NT2/D1 (cell line): ENCODE measurements around the gene SORL1.

Experiments
- YY1 ChIP-seq: IDR thresholded peaks from 2 replicates; pipeline ENCODE4 v1.6.1; 2011; ENCODE audit not compliant: insufficient read length, insufficient read depth
- ZNF274 ChIP-seq: IDR thresholded peaks from 2 replicates; pipeline ENCODE4 v1.6.1; 2011; ENCODE audit warnings: mild to moderate bottlenecking, low read depth, low read length

DNA sequence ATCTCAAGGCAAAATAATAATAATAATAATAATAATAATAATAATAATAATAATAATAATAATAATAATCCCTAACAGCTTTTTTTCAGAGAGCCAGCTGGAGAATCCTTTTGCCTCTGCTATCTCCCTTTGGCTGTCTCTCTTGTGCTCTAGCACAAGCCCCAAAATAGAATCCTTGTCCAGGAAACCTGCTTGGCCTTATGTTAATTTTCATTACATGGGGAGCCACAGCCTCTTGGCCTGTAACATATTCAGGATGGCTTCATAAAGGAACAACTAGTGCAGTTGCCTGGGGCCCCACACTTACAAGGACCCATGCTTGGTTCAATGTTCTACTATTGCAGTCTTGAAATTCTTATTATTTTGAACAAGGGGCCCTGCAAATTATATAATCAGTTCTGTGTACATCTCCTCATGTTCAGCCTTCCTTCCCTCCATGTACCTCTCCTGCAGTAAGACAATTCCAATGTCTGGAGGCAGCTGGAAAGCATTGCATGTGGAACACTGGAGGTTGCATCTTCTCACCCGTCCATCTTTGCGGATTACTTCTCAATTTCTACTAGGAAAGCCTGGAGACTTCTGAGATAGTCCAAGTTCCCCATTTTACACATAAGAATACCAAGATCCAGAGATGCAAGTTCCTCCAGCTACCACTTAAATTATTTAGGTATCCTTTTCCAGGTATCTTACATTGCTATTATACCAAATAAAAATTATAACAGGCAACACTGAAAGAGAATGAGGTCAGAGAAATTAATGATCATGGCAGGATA, 37.8 kb upstream of the SORL1 start:
- TF ChIP-seq YY1 (no peak), ZNF274 (no peak)
